GM12891 (cell line): ENCODE results near the gene YPEL4. TPM values are rescaled to one million over a fixed set of nuclear protein-coding genes. Genes with fewer than 3 reads are reported as not detected.
"Not testable (repeated sequence)": the region's sequence is repeated elsewhere in the genome, so short reads cannot be mapped to it uniquely, and the experiment has no call there.

Source experiments
- DNase-seq: peaks from one replicate; pipeline ENCODE4 v3.0.0; 2011; ENCODE audit warnings: low spot score; ENCODE audit not compliant: insufficient read length
- FAIRE-seq: peaks from 2 replicates; lab custom pipeline; 2011; peaks lifted over from hg19 to GRCh38; lab: Jason Lieb, UNC
- PAX5 ChIP-seq: IDR thresholded peaks from 2 replicates; pipeline ENCODE4 v1.6.1; 2011; ENCODE audit warnings: low read length, moderate library complexity, mild to moderate bottlenecking; ENCODE audit not compliant: insufficient read depth, severe bottlenecking
- POLR2A ChIP-seq: IDR thresholded peaks from 2 replicates; pipeline ENCODE4 v1.6.1; 2011; ENCODE audit warnings: low read depth, low read length, control low read depth
- POLR2AphosphoS5 ChIP-seq: IDR thresholded peaks from 2 replicates; pipeline ENCODE4 v1.6.1; 2011; ENCODE audit warnings: low read depth, low read length, control low read depth
- POU2F2 ChIP-seq: IDR thresholded peaks from 2 replicates; pipeline ENCODE4 v1.6.1; 2011; ENCODE audit warnings: low read depth, mild to moderate bottlenecking, control low read depth, low read length, moderate library complexity
- SPI1 ChIP-seq: IDR thresholded peaks from 2 replicates; pipeline ENCODE4 v1.6.1; 2011; ENCODE audit warnings: low read depth, low read length, control low read depth
- TAF1 ChIP-seq: IDR thresholded peaks from 2 replicates; pipeline ENCODE4 v1.6.1; 2011; ENCODE audit warnings: low read depth, low read length, control low read depth
- polyA plus RNA-seq: library from polyadenylated mRNA; unstranded; fragments of >200 nt; gene quantifications from one replicate; pipeline ENCODE4 v1.2.1, GENCODE V29; 2012; ENCODE audit warnings: low read depth, missing spikeins, inconsistent platforms; ENCODE audit not compliant: missing spikeins

The YPEL4 gene
- 0.31 TPM for polyA plus RNA-seq

GRCh38 chr11:57649826-57650738 is at the start of gene YPEL4:
Gene YPEL4, minus strand, starts transcription at chr11:57649912. Its CDS starts 2,805 bp downstream, at chr11:57647107.
- FAIRE-seq (peak; percentile 48), DNase-seq (no peak)
- TF ChIP-seq TAF1: no peak
- TF ChIP-seq PAX5: no peak
- no peak for TF ChIP-seq POLR2AphosphoS5
- no peak for TF ChIP-seq POU2F2
- no peak for TF ChIP-seq SPI1
- no peak for TF ChIP-seq POLR2A

GRCh38 chr11:57698843-57699365 is 49.2 kb upstream of the YPEL4 start:
- DNase-seq (no peak), FAIRE-seq (no peak)
- no peak for TF ChIP-seq POU2F2
- TF ChIP-seq SPI1: no peak
- no peak for TF ChIP-seq TAF1
- no peak for TF ChIP-seq PAX5
- TF ChIP-seq POLR2AphosphoS5: no peak
- no peak for TF ChIP-seq POLR2A

GRCh38 chr11:57690474-57690873 is 40.8 kb upstream of the YPEL4 start:
- DNase-seq: not testable (repeated sequence)

GRCh38 chr11:57681168-57681567 is 31.5 kb upstream of the YPEL4 start:
- no peak for FAIRE-seq
- TF ChIP-seq TAF1 (no peak), POU2F2 (no peak), PAX5 (no peak), POLR2A (no peak), POLR2AphosphoS5 (no peak), SPI1 (no peak)
- DNase-seq: no peak

More at GRCh38 chr11:57690474-57690873, 40.8 kb upstream of the YPEL4 start:
- not testable (repeated sequence) for FAIRE-seq

GRCh38 chr11:57680552-57680874 is 30.8 kb upstream of the YPEL4 start:
- FAIRE-seq (no peak), DNase-seq (no peak)
- TF ChIP-seq POLR2AphosphoS5: no peak

GRCh38 chr11:57679396-57679795 is 29.7 kb upstream of the YPEL4 start:
- FAIRE-seq: no peak
- no peak for DNase-seq
- no peak for TF ChIP-seq POLR2AphosphoS5
- no peak for TF ChIP-seq PAX5
- no peak for TF ChIP-seq SPI1
- TF ChIP-seq POLR2A: no peak
- TF ChIP-seq TAF1: no peak
- no peak for TF ChIP-seq POU2F2

- DNase-seq (no peak), FAIRE-seq (no peak)
- TF ChIP-seq POLR2A (no peak), SPI1 (no peak), TAF1 (no peak), POLR2AphosphoS5 (no peak), POU2F2 (no peak), PAX5 (no peak)
Measured at GRCh38 chr11:57675176-57675941, 25.6 kb upstream of the YPEL4 start.

- FAIRE-seq (no peak), DNase-seq (no peak)
- TF ChIP-seq POLR2A (no peak), TAF1 (no peak), POLR2AphosphoS5 (no peak), SPI1 (no peak), PAX5 (no peak), POU2F2 (no peak)
Measured at GRCh38 chr11:57674251-57674650, 24.5 kb upstream of the YPEL4 start.

GRCh38 chr11:57668434-57668782 is 18.7 kb upstream of the YPEL4 start:
- FAIRE-seq (peak; percentile 60), DNase-seq (no peak)
- TF ChIP-seq POU2F2 (no peak), SPI1 (no peak), POLR2A (no peak), TAF1 (no peak), POLR2AphosphoS5 (no peak), PAX5 (no peak)
